ENCODE results near the gene GPATCH8. TPM values are rescaled to one million over a fixed set of nuclear protein-coding genes. Genes with fewer than 3 reads are reported as not detected.

GPATCH8 gene
- total RNA-seq, 1 donor = 31.1 TPM

- no peak for TF ChIP-seq CTCF (IDR thresholded peaks at IDR 0.05; ENCODE audit: insufficient read depth, low read depth, low read length)
- peak; percentile 28 for DNase-seq (ENCODE audit: low read depth)
- peak overlapping the region; percentile 99 for H3K4me3 ChIP-seq (ENCODE audit: low read depth, low read length)
These were observed 534 bp downstream of the GPATCH8 start for GRCh38 chr17:44502598-44503146.

GRCh38 chr17:44501866-44502375 is 1.3 kb downstream of the GPATCH8 start:
- H3K4me3 ChIP-seq (ENCODE audit: low read depth, low read length) = peak overlapping the region; percentile 99
- peak; percentile 39 for DNase-seq (ENCODE audit: low read depth)
- no peak for TF ChIP-seq CTCF (IDR thresholded peaks at IDR 0.05; ENCODE audit: insufficient read depth, low read depth, low read length)

GRCh38 chr17:44499722-44500121 is 3.5 kb downstream of the GPATCH8 start:
- no peak overlapping the region for H3K4me3 ChIP-seq (ENCODE audit: low read depth, low read length)
- no peak for DNase-seq (ENCODE audit: low read depth)
- TF ChIP-seq CTCF (IDR thresholded peaks at IDR 0.05; ENCODE audit: insufficient read depth, low read depth, low read length) = no peak

GRCh38 chr17:44496815-44497214 is 6.4 kb downstream of the GPATCH8 start:
- TF ChIP-seq CTCF (IDR thresholded peaks at IDR 0.05; ENCODE audit: insufficient read depth, low read depth, low read length) = no peak
- DNase-seq (ENCODE audit: low read depth) = no peak
- no peak overlapping the region for H3K4me3 ChIP-seq (ENCODE audit: low read depth, low read length)

- H3K4me3 ChIP-seq (ENCODE audit: low read depth, low read length) = no peak overlapping the region
- no peak for TF ChIP-seq CTCF (IDR thresholded peaks at IDR 0.05; ENCODE audit: insufficient read depth, low read depth, low read length)
- DNase-seq (ENCODE audit: low read depth) = no peak
These were observed 9.9 kb downstream of the GPATCH8 start for GRCh38 chr17:44493339-44493738.

GRCh38 chr17:44492706-44493272 is 10.4 kb downstream of the GPATCH8 start:
- DNase-seq (ENCODE audit: low read depth) = no peak
- TF ChIP-seq CTCF (IDR thresholded peaks at IDR 0.05; ENCODE audit: insufficient read depth, low read depth, low read length) = no peak
- H3K4me3 ChIP-seq (ENCODE audit: low read depth, low read length) = no peak overlapping the region

- DNase-seq (ENCODE audit: low read depth) = no peak
- H3K4me3 ChIP-seq (ENCODE audit: low read depth, low read length) = no peak overlapping the region
- TF ChIP-seq CTCF (IDR thresholded peaks at IDR 0.05; ENCODE audit: insufficient read depth, low read depth, low read length) = no peak
These were observed 13.6 kb downstream of the GPATCH8 start for GRCh38 chr17:44489581-44489980.
